HG03442 (cell line): Measurements from ENCODE around the gene DPPA2.
"Not testable (repeated sequence)": the region's sequence is repeated elsewhere in the genome, so short reads cannot be mapped to it uniquely, and the experiment has no call there.

ENCODE experiments used
- ATAC-seq: cut with Tn5 transposase; IDR thresholded peaks from one replicate; pipeline ENCODE4 v1.9.1; 2021; ENCODE audit warnings: mild to moderate bottlenecking, moderate library complexity; ENCODE audit not compliant: unreplicated experiment

Gene DPPA2

GRCh38 chr3:109316162-109316730, at the start of gene DPPA2:
DPPA2 (minus strand) TSS chr3:109316517; CDS start chr3:109314542, 1,975 bp downstream.
- ATAC-seq = no peak

DNA sequence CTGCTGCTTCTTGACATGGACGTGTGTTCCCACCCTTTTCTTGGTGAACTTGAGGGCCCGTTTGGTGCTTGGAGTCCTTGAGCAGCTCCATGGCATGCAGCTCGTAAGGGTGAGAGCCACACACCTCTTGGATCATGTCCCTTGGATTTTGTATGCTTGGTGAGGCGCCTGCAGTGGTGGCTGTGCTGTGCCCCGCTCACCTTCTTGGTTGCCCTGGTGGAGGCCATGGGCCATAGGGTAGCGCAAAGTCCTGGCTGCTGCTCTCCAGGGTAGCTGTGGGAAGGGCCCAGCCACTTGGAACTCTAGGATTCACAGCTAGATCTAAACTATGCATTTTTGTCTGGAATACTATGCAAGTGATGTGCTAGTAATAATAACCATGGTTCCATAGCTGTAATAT, 47.8 kb upstream of the DPPA2 start:
- no peak for ATAC-seq

- ATAC-seq = no peak
Measured at GRCh38 chr3:109363634-109364033, 47.3 kb upstream of the DPPA2 start.

DNA sequence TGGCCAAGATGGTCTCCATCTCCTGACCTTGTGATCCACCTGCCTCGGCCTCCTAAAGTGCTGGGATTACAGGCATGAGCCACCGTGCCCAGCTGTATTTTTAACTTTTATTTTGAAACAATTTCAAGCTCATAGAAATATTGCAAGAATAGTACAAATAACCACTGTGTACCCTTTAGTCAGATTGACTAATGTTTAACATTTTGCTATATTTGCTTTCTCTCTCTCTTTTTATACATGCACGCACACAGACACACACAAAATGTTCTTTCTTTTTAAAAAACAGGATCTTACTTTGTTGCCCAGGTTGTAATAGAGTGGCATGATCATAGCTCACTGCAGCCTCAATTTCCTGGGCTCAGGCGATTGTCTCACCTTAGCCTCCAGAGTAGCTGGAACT, 46.5 kb upstream of the DPPA2 start:
- no peak for ATAC-seq

DNA sequence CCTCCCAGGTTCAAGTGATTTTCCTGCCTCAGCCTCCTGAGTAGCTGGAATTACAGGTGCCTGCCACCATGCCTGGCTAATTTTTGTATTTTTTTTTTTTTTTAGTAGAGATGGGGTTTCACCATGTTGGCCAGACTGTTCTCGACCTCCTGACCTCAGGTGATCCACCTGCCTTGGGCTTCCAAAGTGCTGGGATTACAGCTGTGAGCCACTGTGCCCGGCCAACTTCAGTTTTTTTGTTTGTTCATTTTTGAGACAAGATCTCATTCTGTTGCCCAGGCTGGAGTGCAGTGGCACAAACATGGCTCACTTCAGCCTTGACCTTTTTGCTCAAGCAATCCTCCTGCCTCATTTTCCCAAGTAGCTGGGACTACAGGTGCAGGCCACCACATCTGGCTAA, 42.5 kb upstream of the DPPA2 start:
- not testable (repeated sequence) for ATAC-seq

- no peak for ATAC-seq
Measured at GRCh38 chr3:109356442-109357155, 40.3 kb upstream of the DPPA2 start.

- ATAC-seq = no peak
Measured at GRCh38 chr3:109355625-109356441, 39.5 kb upstream of the DPPA2 start.

DNA sequence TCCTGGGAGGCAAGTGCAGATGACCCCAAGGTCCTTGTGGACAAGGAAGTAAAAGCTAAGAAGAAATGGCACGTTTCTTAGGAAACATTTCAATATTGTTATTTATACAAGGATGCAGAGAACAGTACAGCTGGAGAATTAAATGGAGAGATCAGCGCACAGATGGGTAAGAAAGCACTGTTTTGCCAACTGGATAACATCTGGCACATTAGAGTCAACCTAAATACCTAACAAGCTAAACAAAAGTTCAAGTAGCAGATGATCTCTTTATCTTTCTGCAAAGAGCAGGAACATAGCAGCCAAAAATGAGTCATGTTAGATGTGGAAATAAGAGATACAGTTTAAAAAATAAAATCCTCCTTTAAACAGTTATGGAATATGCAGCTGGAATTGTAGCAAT, 36.7 kb upstream of the DPPA2 start:
- ATAC-seq = no peak

DNA sequence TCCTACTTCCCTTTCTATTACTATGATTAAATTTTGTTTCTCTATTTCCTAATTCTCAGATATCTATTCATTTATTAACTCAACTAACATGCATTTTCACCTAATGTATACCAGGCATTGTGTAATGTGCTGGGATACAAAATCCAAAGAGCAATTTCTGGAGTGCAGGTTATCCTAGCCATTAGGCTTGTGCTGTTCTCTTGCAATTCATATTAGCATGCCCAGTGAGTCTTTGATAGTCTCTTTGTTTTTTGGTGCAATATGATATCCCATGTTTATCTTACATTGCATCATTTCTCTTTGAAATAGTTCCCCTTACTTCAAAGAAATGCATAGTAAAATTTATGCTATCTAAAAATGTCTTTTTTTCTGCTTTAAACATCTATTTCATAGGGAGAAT, 34.9 kb upstream of the DPPA2 start:
- no peak for ATAC-seq

DNA sequence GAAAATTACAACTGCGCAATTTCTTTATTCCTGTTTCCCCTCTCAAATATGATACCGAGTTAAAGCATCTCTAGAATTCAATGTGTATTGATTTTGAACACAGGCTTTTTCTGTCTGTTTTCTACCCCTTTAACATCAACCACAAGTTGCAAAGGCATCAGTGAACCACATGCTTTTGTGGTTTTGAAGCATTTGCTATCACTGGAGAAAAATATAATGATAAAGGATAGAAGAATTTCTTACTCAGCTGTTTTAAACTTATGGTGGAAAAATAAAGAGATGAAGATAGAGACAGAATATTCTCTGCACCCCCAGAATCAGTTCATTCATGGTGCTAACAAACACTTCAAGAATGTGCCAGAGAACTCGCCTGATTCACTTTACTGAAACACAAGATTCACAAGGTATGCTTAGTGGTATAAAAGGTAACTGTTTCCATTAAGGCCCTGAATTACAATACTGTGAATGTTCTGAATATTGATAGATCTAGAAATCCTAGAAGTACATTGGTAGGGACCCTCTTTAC, 30.5 kb upstream of the DPPA2 start:
- ATAC-seq = no peak

DNA sequence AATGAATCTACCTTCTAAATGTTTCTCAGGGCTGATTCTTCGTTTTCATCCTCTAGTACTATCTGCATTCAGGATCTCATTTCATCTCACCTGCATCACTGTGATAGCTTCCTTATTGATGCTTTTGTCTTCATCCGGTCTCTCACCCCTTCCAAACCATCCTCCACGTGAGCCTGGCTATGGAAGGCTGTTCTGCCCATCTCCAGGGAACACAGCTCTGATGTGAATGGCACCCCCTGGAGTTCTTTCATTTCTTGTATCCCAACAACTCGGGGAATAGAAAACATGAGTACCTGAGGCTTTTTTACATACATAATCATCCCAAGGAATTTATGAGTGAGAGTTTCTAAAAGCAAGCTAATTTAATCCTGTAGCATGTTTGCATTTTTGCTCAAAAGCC, 29.8 kb upstream of the DPPA2 start:
- ATAC-seq = no peak

DNA sequence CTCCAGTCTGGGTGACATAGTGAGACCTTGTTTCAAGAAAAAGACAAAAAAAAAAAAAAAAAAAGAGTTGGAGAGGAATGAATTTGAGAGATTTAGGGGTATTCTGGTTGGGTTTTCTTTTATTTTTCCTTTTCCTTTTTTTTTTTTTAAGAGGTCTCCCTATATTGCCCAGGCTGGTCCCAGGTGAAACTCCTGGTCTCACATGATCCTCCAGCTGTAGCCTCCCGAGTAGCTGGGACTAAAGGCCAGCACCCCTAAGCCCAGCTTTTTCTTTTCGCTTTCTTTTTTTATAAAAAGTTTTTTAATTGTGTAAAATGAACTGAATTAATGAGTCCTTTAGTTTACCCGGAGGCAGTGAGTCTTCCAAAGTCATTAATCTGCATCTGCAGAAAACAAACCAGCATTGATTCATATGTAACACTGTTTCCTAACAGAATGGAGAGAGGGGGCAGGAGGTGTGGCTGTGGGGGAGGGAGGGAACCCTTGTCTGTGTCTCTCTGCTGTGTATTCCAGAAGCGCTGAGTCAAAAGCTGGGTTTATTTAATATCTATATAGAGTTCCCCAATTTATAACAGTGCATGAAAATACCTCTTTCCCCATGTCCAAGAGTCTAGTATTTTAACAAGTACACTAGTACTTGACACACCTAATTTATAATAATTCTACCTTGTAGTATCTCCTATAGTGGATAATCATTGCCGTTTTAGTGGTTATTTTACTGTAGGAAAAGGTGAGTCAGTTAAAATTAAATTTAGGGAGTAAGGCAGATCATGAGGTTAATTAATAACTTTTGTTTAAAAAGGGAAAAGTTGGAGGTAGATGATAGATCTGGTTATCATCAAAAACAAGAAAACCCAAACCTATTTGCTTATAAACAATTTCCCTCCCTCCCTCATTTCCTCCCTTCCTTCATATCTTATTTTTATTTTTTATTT, 23.7 kb upstream of the DPPA2 start:
- no peak for ATAC-seq

DNA sequence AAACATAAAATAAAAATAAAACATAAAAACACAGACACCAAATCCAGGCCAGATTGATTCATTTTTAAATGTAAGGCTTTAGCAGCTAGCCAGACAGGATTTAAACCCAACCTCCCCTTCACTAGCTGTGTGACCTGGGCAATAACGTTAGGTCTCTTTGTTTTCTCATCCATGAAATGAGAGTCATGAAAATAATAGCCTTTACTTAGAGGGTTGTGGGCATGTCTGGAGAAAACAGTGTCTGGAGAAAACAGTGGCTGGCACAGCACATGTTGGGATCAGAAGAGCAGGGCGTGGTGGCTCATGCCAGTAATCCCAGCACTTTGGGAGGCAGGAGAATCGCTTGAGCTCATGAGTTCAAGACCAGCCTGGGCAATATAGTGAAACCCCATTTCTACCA, 22.9 kb upstream of the DPPA2 start:
- ATAC-seq = no peak

GRCh38 chr3:109338322-109338721, 22.0 kb upstream of the DPPA2 start:
- no peak for ATAC-seq

DNA sequence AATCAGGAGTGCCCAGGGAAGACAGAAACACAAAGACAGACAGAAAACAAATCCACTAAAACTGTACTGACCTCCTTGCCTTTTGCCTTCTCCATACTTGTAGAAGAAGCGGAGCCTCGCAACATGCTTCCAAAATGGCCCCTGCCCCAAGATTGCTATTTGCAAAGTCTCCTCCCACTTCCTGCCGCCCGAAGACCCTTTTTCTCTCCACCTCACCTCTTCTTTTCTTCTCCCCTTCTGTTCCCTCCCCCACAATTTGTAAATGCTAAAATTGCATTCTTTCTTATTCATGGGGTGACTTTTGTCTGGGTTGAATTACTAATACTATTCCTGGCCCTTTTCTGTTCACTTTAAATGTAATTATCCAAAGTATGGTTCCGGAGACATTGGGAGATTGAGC, 21.1 kb upstream of the DPPA2 start, which contains the start of gene DPPA4:
Gene DPPA4 (minus strand): TSS at position 154 of the 400 bp plus-strand sequence. CDS start 29 bp downstream, at position 125.
- no peak for ATAC-seq

DNA sequence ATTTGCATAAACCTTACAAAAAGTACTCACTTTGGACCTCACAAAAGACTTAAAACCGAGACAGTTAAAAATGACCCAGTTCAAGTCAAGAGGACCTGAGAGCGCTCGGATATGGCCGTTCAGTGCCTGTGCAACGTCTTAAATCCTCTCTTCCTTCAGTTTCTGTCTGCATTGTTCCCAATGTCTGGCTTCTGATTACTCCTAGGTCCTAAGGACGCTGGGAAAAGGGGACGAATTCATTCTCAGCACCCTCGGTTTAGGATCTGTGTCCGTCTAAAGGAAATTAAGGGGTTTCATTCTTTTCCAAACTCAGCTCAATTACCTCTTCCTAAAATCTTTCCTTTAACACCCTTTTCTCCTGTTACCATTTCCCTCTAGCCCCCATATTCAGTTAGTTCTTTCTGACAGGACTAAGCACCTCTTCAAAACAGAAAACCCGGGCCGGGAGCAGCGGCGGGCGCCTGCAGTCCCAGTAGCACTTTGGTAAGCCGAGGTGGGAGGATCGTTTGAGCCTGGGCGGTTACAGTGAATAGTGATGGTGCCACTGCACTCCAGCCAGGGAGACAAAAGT, 20.1 kb upstream of the DPPA2 start:
- no peak for ATAC-seq

GRCh38 chr3:109334572-109334971, 18.3 kb upstream of the DPPA2 start:
- ATAC-seq = no peak

DNA sequence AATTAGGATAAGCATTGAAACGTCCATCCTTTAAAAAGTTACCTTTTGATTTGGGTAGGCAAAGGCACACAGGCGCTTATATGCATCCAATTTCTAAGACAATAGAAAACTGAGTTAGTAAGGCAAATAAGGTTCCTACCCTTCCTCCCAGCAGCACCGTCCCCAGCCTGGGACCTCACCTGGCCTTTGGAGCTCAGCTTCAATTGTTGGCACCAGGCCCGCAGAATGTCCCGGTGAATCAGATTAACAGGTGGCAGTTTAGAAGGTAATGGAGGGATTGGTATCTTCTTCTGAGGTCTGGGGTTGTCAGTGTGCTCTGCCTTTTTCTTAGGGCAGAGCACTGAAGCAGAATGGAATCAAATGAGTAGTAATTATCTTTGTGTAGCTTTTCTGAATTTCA, 15.4 kb upstream of the DPPA2 start:
- no peak for ATAC-seq

- ATAC-seq = no peak
Measured at GRCh38 chr3:109330405-109330804, 14.1 kb upstream of the DPPA2 start.

- no peak for ATAC-seq
Measured at GRCh38 chr3:109328202-109328601, 11.9 kb upstream of the DPPA2 start.
